ENCODE data around the gene GRIA2. TPM values are rescaled to one million over a fixed set of nuclear protein-coding genes. Genes with fewer than 3 reads are reported as not detected.

The GRIA2 gene
- polyA plus RNA-seq, 1 of the 3 experiments (the other 2 are of a cell fraction), result 0.16 TPM

GRCh38 chr4:157225096-157225495 is 4.6 kb downstream of the GRIA2 start:
- no peaks in the 10 kb centered on the region for H3K79me2 ChIP-seq (ENCODE audit: insufficient read depth)
- H3K9me2 ChIP-seq, result 0 out of 2 replicates have a peak, but pooled peaks cover 3% of the 10 kb centered on the region
- H3K36me3 ChIP-seq (replicated peaks in 1 of 2; ENCODE audit: control insufficient read depth in 1 of 2, insufficient read depth in 2 of 2, low read length in 1 of 2), result no peaks in the 10 kb centered on the region
- no peak overlapping the region for H3K27ac ChIP-seq (ENCODE audit: low read depth in 2 of 2, low read length in 1 of 2)
- H2AFZ ChIP-seq (ENCODE audit: low read depth), result no peak overlapping the region
- H3K27me3 ChIP-seq (ENCODE audit: insufficient read depth), result peaks cover 28% of the 10 kb centered on the region
- TF ChIP-seq ELF1 (IDR thresholded peaks at IDR 0.05), result no peak
- no peak for TF ChIP-seq IRF3 (IDR thresholded peaks at IDR 0.05; ENCODE audit: low read depth, low read length)
- no peak for TF ChIP-seq CTCF (IDR thresholded peaks at IDR 0.05)
- TF ChIP-seq REST (IDR thresholded peaks at IDR 0.05; ENCODE audit: low read depth, low read length), result no peak
- TF ChIP-seq FOXJ3 (CRISPR knock-in tag; IDR thresholded peaks at IDR 0.05), result no peak
- no peak for TF ChIP-seq USF1 (IDR thresholded peaks at IDR 0.05; ENCODE audit: borderline replicate concordance, low read depth)
- no peaks in the 10 kb centered on the region for H4K20me1 ChIP-seq (ENCODE audit: insufficient read depth)
- no peak overlapping the region for H3K4me3 ChIP-seq (ENCODE audit: low read depth in 2 of 2, low read length in 1 of 2)
- H3K4me2 ChIP-seq, result no peak overlapping the region
- no peak overlapping the region for H3K9ac ChIP-seq
- no peaks in the 10 kb centered on the region for H3K9me3 ChIP-seq
- CTCF ChIA-PET, result interaction anchor here (1.0 to 4.6 kb wide), 4 partner anchors 579 to 754 kb away, joined by 3 to 24 read pairs (median 3); no protein-coding TSS in a partner anchor
- H3K4me1 ChIP-seq (ENCODE audit: control insufficient read depth in 1 of 2, insufficient read depth in 2 of 2, low read depth in 1 of 2, low read length in 1 of 2), result peaks cover 0 to 6% of the 10 kb centered on the region in 2 experiments; a peak in 2 of 4 replicates
- POLR2A ChIA-PET, result no interaction called here
- no peak for DNase-seq
- peaks cover 5% of the 10 kb centered on the region for H3F3A ChIP-seq (replicated peaks; ENCODE audit: insufficient read depth)
- 29% methylated on average over 2 of the region's 2 CpGs for WGBS (ENCODE audit: low lambda C conversion rate)

- Histone ChIP-seq H3K36me3 (replicated peaks in 1 of 2; ENCODE audit: control insufficient read depth in 1 of 2, insufficient read depth in 2 of 2, low read length in 1 of 2) (no peaks in the 10 kb centered on the region), H3K9ac (no peak overlapping the region), H3K9me3 (no peaks in the 10 kb centered on the region), H3K4me2 (no peak overlapping the region), H3K4me1 (ENCODE audit: control insufficient read depth in 1 of 2, insufficient read depth in 2 of 2, low read depth in 1 of 2, low read length in 1 of 2) (peaks cover 0 to 6% of the 10 kb centered on the region in 2 experiments; a peak in 2 of 4 replicates), H3K27ac (ENCODE audit: low read depth in 2 of 2, low read length in 1 of 2) (no peak overlapping the region), H4K20me1 (ENCODE audit: insufficient read depth) (no peaks in the 10 kb centered on the region), H3K27me3 (ENCODE audit: insufficient read depth) (peaks cover 21% of the 10 kb centered on the region), H2AFZ (ENCODE audit: low read depth) (no peak overlapping the region), H3K4me3 (ENCODE audit: low read depth in 2 of 2, low read length in 1 of 2) (no peak overlapping the region), H3K9me2 (0 out of 2 replicates have a peak, but pooled peaks cover 3% of the 10 kb centered on the region), H3K79me2 (ENCODE audit: insufficient read depth) (no peaks in the 10 kb centered on the region), H3F3A (replicated peaks; ENCODE audit: insufficient read depth) (peaks cover under 1% of the 10 kb centered on the region)
- CTCF ChIA-PET, result interaction anchor here (0.6 to 4.6 kb wide), 6 partner anchors 579 to 1446 kb away, joined by 3 to 24 read pairs (median 3); no protein-coding TSS in a partner anchor
- DNase-seq, result no peak
- TF ChIP-seq NFIC (IDR thresholded peaks at IDR 0.05; ENCODE audit: borderline replicate concordance) (no peak), RAD21 (IDR thresholded peaks at IDR 0.05; ENCODE audit: low read length) (peak; percentile 62)
- 97% methylated on average over 2 of the region's 2 CpGs for WGBS (ENCODE audit: low lambda C conversion rate)
- POLR2A ChIA-PET, result no interaction called here
Observed at GRCh38 chr4:157226035-157226434, 5.5 kb downstream of the GRIA2 start.
